ENCODE results near the gene TYSND1.

DNA sequence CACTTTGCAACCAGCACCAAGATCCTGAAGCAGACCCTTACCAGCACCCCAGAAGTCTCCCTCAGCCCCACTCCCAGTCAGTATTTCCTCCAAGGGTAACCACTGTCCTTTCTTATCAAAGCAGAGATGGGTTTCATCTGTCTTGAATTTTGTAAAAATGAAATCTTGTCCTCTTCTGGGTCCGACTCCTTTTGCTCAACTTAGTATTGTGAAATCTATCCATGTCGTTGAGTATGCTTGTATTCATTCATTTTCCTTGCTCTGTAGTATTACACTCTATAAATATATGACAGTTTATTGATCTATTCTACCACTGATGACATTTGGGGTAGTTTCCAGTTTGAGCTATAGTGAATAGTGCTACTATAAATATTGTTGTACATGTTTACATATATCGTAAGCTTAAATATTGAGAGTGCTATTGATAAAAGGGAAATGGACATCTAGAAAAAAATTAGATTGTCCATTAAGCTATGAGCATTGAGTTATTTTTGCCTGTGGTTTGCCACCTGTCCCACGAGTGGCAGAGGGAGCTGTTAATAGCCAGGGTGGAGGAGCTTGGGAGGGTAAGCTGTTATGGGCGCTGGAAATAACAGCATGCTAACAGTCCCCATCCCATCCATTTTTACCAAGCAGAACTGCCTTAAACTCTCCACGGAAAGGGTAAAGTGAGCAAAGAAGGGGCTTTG lies 50.3 kb downstream of the TYSND1 start:
- TF ChIP-seq, protein P1, sequence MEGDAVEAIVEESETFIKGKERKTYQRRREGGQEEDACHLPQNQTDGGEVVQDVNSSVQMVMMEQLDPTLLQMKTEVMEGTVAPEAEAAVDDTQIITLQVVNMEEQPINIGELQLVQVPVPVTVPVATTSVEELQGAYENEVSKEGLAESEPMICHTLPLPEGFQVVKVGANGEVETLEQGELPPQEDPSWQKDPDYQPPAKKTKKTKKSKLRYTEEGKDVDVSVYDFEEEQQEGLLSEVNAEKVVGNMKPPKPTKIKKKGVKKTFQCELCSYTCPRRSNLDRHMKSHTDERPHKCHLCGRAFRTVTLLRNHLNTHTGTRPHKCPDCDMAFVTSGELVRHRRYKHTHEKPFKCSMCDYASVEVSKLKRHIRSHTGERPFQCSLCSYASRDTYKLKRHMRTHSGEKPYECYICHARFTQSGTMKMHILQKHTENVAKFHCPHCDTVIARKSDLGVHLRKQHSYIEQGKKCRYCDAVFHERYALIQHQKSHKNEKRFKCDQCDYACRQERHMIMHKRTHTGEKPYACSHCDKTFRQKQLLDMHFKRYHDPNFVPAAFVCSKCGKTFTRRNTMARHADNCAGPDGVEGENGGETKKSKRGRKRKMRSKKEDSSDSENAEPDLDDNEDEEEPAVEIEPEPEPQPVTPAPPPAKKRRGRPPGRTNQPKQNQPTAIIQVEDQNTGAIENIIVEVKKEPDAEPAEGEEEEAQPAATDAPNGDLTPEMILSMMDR (conservative IDR thresholded peaks at IDR 0.05; ENCODE audit: low read depth, low read length) = no peak
- TF ChIP-seq EZH2phosphoT487 (IDR thresholded peaks at IDR 0.05; ENCODE audit: borderline replicate concordance, low read length) (no peak), EZH2 (IDR thresholded peaks at IDR 0.05; ENCODE audit: low read length, unreplicated experiment) (no peak)

Data from PC-3 (cell line).